Spleen (tissue), 11 donors: Measurements from ENCODE around the gene COL16A1. TPM values are rescaled to one million over a fixed set of nuclear protein-coding genes. Genes with fewer than 3 reads are reported as not detected.

Experiments
- DNase-seq: peaks from one replicate; pipeline ENCODE4 v3.0.0-alpha.2; 2020
- H3K27ac ChIP-seq, 8 donors: fragments of 200-600 bp; sonication (generic) in 7 of 8; 1 replicate in 4 of 8; 2 replicates in 4 of 8; pipeline versions ENCODE4 v1.5.0 to v1.8.0; 2016 to 2021; ENCODE audit warnings: inconsistent platforms in 4 of 8, mild to moderate bottlenecking in 4 of 8, moderate library complexity in 1 of 8
- H3K27me3 ChIP-seq, 7 donors: fragments of 200-600 bp; sonication (generic) in 6 of 7; replicated peaks in 1 of 7; 1 replicate in 4 of 7; 2 replicates in 3 of 7; pipeline versions ENCODE4 v1.5.0 to v1.8.0; 2016 to 2021; ENCODE audit warnings: inconsistent platforms in 3 of 7, mild to moderate bottlenecking in 1 of 7
- H3K36me3 ChIP-seq, 6 donors: fragments of 200-600 bp; sonication (generic) in 5 of 6; 1 replicate in 4 of 6; 2 replicates in 2 of 6; pipeline versions ENCODE4 v1.5.0 to v1.8.0; 2016 to 2021; ENCODE audit warnings: inconsistent platforms in 2 of 6
- H3K4me1 ChIP-seq, 6 donors: fragments of 200-600 bp; sonication (generic) in 5 of 6; 1 replicate in 3 of 6; 2 replicates in 3 of 6; pipeline versions ENCODE4 v1.5.0 to v1.8.0; 2016 to 2021; ENCODE audit warnings: inconsistent platforms in 3 of 6
- H3K4me3 ChIP-seq, 8 donors: fragments of 200-600 bp; sonication (generic) in 7 of 8; 1 replicate in 4 of 8; 2 replicates in 4 of 8; pipeline versions ENCODE4 v1.5.0 to v1.8.0; 2016 to 2021; ENCODE audit warnings: inconsistent platforms in 4 of 8, mild to moderate bottlenecking in 4 of 8, moderate library complexity in 2 of 8
- H3K9me3 ChIP-seq, 8 donors: fragments of 200-600 bp; sonication (generic) in 7 of 8; 1 replicate in 4 of 8; 2 replicates in 4 of 8; pipeline versions ENCODE4 v1.5.0 to v1.8.0; 2016 to 2021; ENCODE audit warnings: inconsistent platforms in 4 of 8
- CTCF ChIP-seq, 11 experiments: fragments of 200-600 bp in 7 of 11; fragments of 450-650 bp in 4 of 11; sonication (generic) in 4 of 11; IDR thresholded peaks in 8 of 11; conservative IDR thresholded peaks in 3 of 11; 1 replicate in 7 of 11; 2 replicates in 4 of 11; pipeline versions ENCODE4 v1.4.0 to v1.8.0; 2016 to 2021; ENCODE audit warnings: antibody characterized with exemption in 11 of 11, inconsistent platforms in 4 of 11, mild to moderate bottlenecking in 1 of 11
- POLR2A ChIP-seq, 3 donors: fragments of 450-650 bp; IDR thresholded peaks; one replicate each; pipeline ENCODE4 v1.5.1; 2017; ENCODE audit warnings: antibody characterized with exemption in 3 of 3, mild to moderate bottlenecking in 1 of 3
- POLR2AphosphoS5 ChIP-seq, 3 donors: sonication (generic); formaldehyde crosslinking; IDR thresholded peaks; one replicate each; pipeline ENCODE4 v1.5.1; 2017; ENCODE audit warnings: antibody characterized with exemption in 3 of 3
- WGBS, 5 donors: extraction: QIAGEN DNeasy Blood & Tissue Kit in 3 of 5; methylation state at CpG; one replicate each; pipeline versions ENCODE4 v1.1.5 to v1.1.7; 2013 to 2018; 5-methylcytosine and 5-hydroxymethylcytosine counted together
- intact Hi-C: fragments of 100-400 bp; cut with DNase I; formaldehyde crosslinking; loops from one replicate; pipeline ENCODE4 v1.15.0; 2023; ENCODE audit warnings: low total_unique reads
- polyA plus RNA-seq, 3 donors: library from polyadenylated mRNA; stranded (reverse); fragments of 200-250 nt; gene quantifications; one replicate each; pipeline ENCODE4 v1.2.1, GENCODE V29; 2013
- total RNA-seq, 7 donors: library from RNA; depleted of rRNA in 3 of 7; stranded (reverse); fragments of >200 nt in 3 of 7; fragmentation: NEBNext Ultra II Directional in 4 of 7; extraction: Animal tissue kit (Norgen Biotek cat#: 25700) in 4 of 7; gene quantifications; one replicate each; pipeline versions ENCODE4 v1.1.0 to v1.2.1, GENCODE V29; 2016 to 2021
- donor health status: healthy with polysubstance abuse.
- donor health status: DM: no; HTN: no; CAD: no; lungs with moderate emphysema.
- donor health status: DM: no; HTN: no; CAD: no.
- donor health status: Bipolar disorder and iron deficiency.
- donor health status: healthy.
- donor health status: DM: no; HTN: no; CAD: no.
- donor health status: DM: yes; HTN: yes; CAD: no.

The COL16A1 gene
- total and polyA plus RNA-seq, 10 donors, result 4.7 to 25.6 (median 12.5) TPM

DNA sequence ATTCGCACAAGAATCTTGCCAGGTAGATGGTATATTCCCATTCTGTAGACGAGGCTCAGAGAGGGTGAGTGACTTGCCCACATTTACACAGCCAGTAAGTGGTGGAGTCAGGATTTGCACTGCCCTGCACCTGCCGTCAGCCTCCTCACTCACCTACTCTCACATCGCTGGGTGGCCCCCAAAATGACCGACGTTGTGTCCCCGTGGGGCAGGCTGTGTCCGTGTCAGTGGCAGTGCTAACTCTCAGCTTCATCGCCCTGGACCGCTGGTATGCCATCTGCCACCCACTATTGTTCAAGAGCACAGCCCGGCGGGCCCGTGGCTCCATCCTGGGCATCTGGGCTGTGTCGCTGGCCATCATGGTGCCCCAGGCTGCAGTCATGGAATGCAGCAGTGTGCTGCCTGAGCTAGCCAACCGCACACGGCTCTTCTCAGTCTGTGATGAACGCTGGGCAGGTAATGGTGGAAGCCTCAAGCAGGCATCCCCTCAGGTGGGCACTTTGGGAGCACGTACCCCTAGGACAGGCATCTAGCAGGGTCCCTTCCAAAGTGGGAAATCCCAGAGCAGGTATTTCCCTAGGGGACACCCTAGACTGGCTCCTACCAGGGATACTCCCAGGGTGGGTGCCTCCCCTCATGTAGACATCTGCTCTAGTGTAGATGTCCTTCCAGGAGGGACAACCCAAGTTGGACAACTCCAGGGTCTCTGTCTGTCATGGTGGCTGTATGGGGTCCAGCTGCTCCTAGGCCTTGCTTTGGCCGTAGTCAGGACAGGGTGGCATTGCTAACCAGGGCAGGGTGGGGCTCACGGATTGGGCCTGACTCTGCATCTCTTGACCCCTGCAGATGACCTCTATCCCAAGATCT, 83.0 kb downstream of the COL16A1 start:
- TF ChIP-seq POLR2AphosphoS5 (IDR thresholded peaks at IDR 0.05) (peak in 1 of 3 donors; percentile 27), POLR2A (IDR thresholded peaks at IDR 0.05) (no peak)
- Histone ChIP-seq H3K4me1 (peaks cover 5 to 35% (median 18%) of the 10 kb centered on the region in 6 donors), H3K4me3 (no peak overlapping the region), H3K9me3 (no peaks in the 10 kb centered on the region), H3K27me3 (peaks cover 0 to 37% (median 20%) of the 10 kb centered on the region in 7 donors), H3K36me3 (peaks cover 0 to 13% (median 0%) of the 10 kb centered on the region in 6 donors), H3K27ac (no peak overlapping the region)
- DNase-seq, result no peak
- intact Hi-C loops, result no loop called here
- WGBS, 5 donors, result 92 to 97% (median 93%) methylated on average over 15 to 20 of the region's 20 CpGs

- Histone ChIP-seq H3K4me1 (peaks cover 5 to 25% (median 16%) of the 10 kb centered on the region in 6 donors), H3K36me3 (no peaks in the 10 kb centered on the region), H3K4me3 (no peak overlapping the region), H3K27ac (no peak overlapping the region), H3K27me3 (peaks cover 0 to 37% (median 20%) of the 10 kb centered on the region in 7 donors), H3K9me3 (no peaks in the 10 kb centered on the region)
- no peak for TF ChIP-seq POLR2A (IDR thresholded peaks at IDR 0.05)
- no peak for TF ChIP-seq POLR2AphosphoS5 (IDR thresholded peaks at IDR 0.05)
- no peak for TF ChIP-seq CTCF (IDR thresholded peaks at IDR 0.05 in 8 of 11, conservative IDR thresholded peaks at IDR 0.05 in 3 of 11)
- intact Hi-C loops, result no loop called here
- no peak for DNase-seq
- 72 to 85% (median 76%) methylated on average over 6 to 23 of the region's 23 CpGs for WGBS, 5 donors
Measured at GRCh38 chr1:31618916-31619846, 84.6 kb downstream of the COL16A1 start.

- no peak for DNase-seq
- WGBS, 5 donors, result 12 to 25% (median 14%) methylated on average over 24 to 56 of the region's 56 CpGs
- Histone ChIP-seq H3K4me1 (peaks cover 5 to 25% (median 16%) of the 10 kb centered on the region in 6 donors), H3K36me3 (no peaks in the 10 kb centered on the region), H3K9me3 (no peaks in the 10 kb centered on the region), H3K27me3 (peaks cover 0 to 37% (median 20%) of the 10 kb centered on the region in 7 donors), H3K4me3 (peak overlapping the region; percentile 12 to 69 (median 46)), H3K27ac (no peak overlapping the region)
- intact Hi-C loops, result no loop called here
- TF ChIP-seq POLR2AphosphoS5 (IDR thresholded peaks at IDR 0.05) (peak in 1 of 3 donors; percentile 58), POLR2A (IDR thresholded peaks at IDR 0.05) (no peak), CTCF (IDR thresholded peaks at IDR 0.05 in 8 of 11, conservative IDR thresholded peaks at IDR 0.05 in 3 of 11) (peak in 10 of 11 experiments; percentile 32 to 90 (median 83))
Measured at GRCh38 chr1:31617916-31618746, 85.7 kb downstream of the COL16A1 start.
